GM20431 (cell line): Measurements from ENCODE around the gene BRD3OS.

Experiments
- in situ Hi-C: fragments of 300-500 bp; cut with MseI, MboI; formaldehyde crosslinking; loops from one replicate; pipeline ENCODE4 v1.15.0; 2020; ENCODE audit warnings: low sequenced_read_pairs; ENCODE audit not compliant: unreplicated experiment

Gene BRD3OS, protein sequence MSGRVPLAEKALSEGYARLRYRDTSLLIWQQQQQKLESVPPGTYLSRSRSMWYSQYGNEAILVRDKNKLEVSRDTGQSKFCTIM

DNA sequence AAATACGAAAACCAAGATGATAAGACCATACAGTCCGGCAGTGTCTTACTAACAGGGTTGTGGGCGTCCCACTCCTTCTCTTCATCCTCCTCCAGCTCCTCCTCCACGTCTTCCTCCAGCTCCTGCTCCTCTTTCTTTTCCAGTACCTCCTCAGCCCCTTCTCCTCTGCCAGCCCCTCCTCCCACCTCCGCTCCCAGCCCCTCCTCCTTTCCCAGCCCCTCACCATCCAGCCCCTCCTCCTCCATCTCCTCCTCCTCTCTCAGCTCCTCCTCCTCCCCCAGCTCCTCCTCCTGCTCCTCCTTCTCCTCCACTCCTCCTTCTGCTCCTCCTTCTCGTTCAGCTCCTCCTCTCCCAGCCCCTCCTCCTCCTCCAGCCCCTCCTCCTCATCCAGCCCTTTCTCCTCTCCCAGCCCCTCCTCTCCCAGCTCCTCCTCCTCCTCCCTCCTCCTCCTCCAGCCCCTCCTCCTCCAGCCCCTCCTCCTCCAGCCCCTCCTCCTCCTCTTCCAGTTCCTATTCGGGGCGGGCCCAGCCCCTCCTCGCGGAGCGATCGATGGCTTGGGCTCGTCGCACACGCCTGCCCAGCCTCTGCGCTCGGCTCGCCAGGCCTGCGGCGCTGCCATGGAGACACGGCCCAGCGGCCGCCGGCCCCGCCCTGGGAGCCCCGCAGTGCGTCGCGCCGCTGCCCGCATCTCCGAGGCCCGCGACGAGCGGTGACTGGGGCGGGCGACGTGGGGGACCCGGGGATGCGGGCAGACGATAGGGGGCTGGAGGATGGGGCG is at the start of gene BRD3OS:
Gene BRD3OS (plus strand): TSS at position 654 of the 778 bp plus-strand sequence. CDS start 1,267 bp downstream, outside the sequence.
- in situ Hi-C loops, result no loop called here

DNA sequence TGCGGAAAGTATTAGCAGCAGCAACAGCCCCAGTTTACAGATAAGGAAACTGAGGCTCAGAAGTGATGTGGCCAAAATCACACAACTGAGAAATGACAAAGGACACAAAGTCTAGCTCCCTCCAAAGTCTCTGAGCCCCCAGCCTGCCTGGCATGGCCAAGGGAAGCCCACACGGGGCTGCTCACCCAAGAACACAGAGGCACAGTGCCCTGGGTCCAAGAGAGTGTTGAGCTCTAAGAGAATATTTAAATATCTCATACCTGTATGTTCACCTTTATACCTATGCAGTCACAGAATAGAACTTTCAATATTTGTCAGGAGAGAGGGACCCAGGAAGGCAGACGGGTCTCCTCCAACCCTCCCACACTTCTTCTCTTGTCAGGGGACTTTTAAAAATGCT is 49.8 kb upstream of the BRD3OS start:
- in situ Hi-C loops, result no loop called here

GRCh38 chr9:133976191-133976861 is 49.0 kb upstream of the BRD3OS start:
- in situ Hi-C loops, result no loop called here

DNA sequence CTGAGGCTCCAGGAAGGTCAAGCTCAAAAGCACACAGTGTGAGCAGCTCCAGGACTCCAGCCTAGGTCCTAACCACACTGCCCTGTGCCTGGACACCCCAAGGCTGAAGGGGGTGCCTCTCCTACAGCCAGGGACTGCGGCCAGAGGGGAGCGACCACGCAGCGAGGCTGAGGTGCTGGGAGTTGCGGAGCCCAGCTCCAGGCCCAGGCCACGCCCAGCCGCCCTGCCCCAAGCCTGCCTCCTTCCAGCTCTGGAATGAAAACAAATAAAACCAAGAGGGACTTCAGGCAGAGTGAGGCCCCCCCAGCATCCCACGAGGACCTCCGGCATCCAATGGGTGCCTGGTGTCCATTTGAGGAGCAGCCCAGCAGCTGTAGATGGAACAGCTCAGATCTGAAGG is 48.4 kb upstream of the BRD3OS start:
- in situ Hi-C loops, result no loop called here

GRCh38 chr9:133977421-133978201 is 47.7 kb upstream of the BRD3OS start:
- in situ Hi-C loops, result no loop called here

DNA sequence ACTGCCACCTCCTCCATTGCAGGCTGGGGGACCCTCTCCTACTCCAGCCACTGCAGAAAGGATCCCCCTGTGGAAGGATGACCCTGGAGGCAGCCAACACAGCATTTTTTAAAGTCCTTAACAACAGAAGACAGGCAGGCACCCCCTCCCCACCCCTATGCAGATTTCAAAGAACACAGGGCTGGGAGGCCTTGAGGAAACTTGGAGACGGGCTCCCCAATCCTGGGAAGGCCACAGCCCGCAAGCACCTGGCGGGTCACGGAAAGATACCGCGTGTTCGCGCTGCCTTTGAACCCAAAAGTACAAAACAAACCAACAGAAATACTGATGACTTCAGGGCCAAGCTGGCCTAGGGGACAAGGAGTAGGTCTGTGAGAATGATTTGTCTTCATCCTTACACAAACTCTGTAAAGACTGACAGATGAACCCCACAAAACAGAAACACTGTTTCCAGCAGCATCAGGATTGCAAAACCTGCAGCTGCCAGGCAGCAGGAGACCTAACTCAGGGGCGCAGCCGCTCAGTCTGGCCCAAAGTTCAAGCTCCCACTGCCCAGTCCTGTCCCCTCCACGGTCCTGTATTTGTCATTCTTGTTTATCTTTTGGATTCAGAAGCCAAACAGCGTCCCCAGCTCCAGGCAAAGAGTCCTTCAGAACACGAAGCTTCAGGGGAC is 46.9 kb upstream of the BRD3OS start:
- in situ Hi-C loops, result no loop called here

GRCh38 chr9:133978899-133979272 is 46.4 kb upstream of the BRD3OS start:
- in situ Hi-C loops, result no loop called here

DNA sequence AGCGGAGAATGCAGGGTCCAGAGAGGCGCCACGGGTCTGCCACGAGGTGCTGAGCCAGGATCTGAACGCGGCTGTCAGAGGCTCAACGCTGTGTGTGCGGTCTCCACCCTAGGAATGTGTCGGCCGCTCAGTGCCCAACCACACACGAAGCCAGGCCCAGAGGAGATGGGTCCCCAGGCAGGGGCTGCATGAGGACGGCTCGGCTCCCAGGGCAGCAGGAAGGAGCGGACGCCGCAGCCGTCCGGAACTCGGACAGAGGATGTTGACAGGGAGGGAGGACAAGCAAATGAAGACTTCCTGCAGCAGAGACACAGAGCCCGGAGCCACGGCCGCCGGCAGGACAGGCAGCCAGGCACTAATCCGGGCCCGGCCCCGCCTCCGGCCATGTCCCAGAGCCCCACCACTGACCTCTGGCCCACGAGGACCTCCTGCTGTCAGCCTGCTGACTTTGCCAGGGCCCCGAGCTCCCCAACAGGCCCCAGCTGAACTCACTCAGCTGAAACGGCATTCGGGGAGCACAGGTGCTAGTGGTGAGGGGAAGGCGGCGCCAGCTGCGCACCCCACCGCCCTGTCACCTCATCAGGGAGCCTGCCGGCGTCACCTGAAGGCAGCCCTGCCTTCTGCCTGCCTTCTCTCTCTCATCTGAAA is 45.9 kb upstream of the BRD3OS start:
- in situ Hi-C loops, result no loop called here

DNA sequence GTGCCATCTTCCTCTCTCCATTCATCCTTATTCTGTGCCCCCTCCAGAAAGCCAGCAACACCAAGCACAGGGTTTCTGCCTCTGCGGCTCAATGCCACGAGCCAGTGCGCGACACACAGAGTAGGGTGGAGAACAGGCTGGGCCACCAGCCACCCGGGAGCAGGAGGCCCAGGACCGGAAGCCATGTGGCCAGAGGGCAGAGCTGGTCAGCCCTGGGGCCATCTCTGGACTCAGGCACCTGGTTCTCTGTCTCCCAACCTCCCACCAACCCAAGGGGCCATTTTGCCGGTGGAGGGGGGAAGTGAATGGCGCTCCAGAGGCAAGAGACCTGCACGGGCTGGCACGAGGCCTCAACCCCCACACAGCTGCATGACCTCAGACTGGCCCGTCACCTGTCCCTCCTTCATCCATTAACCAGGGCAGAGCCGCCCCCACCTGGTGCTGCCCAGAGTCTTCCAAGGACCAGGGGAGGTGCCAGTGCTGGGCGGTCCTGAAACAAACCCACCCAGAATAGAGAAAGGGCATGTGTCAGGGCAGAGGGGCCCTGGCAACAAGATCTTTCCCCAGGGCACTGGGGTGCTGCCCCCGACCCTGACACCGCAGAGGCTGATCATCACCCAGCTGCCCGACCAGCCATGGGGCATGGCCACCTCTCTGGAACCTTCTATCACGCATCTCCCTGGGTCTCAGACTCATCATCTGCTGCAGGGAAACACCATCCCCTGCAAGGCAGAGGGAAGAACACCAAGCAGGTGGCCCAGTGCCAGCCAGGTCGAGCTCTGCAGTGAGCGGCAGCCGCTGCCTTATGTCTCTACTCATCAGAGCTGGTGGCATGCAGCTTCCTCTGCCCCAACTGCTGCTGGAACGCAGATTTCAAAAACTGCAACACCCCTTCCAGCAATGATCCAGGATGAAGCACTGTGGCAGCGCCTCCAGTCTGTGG is 45.1 kb upstream of the BRD3OS start:
- in situ Hi-C loops, result no loop called here

DNA sequence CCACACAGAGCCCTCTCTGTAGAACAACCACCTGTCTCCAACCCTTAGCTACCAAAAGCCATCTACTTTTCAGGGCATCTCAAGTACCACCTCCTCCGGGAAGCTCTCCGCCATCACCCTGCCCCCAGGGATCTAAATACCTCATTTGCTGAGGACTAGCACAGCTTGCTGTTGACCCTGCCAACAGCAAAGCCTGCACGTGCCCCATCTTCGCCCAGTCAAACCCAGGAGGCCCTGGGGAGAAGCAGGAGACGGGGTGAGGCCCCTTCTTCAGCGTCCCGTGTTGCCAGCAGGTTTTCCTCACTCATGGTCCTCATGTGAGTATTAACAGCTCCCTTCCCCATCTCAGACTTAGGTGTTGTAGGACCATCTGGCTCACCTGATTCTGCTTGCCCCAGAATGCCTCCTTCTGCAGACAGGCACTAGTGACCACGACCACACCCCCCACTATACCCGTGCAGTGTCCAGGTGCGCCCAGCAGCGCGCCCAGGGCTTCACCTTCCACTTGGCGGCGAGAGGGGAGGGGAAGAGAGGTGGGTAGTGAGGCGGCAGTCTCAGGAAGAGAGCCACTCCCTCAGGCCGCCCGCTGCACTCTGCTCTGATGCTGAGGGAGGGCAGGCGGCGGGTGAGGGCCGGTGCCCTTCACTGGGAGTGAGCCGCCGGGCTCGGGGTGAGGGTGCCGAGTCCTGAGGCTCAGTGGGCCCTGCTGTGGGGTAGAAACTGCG is 44.3 kb upstream of the BRD3OS start:
- in situ Hi-C loops, result no loop called here

- in situ Hi-C loops, result no loop called here
These were observed 43.7 kb upstream of the BRD3OS start for GRCh38 chr9:133981589-133981957.

DNA sequence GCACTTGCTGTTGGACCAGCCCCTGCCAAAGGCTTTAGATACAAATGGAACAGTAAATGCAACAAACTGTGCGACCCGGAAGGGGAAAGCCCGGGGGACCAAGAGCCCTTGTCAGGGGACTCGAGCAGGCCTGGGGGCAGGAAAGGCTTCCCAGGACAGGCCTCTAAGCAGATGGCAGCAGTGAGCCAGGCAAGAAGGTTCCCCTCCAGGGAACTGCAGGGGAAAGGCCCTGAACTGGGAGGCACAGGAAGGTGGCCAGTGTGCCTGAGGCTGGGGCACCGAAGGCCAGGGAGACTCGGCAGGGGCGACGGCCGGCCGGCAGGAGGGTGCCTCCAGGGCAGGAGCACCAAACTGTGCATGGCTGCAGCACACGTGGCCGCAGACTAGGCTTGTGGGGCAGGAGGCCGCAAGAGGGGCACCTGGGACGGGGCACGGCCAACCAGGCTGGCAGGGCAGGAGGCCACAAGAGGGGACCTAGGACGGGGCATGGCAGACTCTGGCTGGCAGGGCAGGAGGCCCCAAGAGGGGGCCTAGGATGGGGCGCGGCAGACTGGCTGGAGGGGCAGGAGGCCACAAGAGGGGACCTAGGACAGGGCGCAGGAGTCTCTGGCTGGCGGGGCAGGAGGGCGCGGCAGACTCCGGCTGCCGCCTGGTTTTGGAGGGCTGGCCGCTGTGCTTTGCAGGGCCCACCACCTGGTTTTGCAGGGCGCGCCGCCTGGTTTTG is 43.2 kb upstream of the BRD3OS start:
- in situ Hi-C loops, result no loop called here

DNA sequence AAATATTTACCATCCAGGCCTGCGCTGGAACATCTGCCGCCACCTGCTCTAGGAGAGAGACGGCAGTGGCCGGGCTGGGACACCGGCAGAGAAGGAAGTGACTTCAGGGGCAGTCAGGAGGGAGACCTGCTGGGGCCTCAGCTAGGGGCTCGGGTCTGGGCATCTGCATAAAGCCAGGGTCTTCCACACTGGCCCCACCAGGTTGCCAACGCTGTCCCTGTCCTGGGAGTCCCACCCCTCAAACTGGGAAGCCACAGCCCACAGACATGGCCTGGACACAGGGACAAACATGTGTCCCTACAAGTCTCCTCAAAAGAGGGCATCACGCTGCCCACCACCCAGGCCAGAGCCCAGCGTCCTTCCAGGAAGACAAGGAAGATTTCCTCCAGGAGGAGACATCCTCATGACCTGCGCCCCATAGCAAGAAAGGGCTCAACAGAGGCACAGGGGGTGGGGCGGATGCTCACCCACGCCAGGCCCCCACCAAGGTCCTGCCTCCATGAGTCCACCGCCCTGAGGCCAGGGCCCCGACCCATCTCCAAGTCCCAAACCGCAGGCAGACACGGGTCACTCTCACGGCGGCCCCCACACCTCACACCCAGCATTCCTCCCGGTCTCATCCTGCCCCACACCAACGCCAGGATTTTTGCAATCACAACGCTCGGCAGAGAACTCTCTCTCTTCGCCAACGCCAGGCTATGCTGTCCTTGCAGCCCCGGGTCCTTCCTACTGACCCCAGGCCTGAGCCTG is 42.1 kb upstream of the BRD3OS start:
- in situ Hi-C loops, result no loop called here

DNA sequence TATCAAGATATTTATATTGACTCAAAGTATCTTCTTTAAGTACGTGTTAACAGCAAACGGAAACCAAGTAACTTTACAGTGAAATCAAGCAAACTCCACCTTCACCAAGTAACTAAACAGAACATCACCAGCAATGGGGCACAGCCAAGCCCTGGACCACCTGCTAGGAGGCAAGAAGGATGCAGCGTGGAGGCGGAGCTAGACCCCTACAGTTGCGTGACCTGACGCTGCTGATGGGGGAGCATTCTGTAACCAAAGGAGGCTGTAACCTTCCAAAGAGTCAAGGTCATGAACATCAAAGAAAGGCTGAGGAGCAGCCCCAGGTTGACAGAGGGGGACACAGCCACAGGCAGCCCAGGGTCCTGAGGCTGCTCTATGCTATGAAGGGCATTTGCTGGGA is 39.2 kb upstream of the BRD3OS start:
- in situ Hi-C loops, result no loop called here

DNA sequence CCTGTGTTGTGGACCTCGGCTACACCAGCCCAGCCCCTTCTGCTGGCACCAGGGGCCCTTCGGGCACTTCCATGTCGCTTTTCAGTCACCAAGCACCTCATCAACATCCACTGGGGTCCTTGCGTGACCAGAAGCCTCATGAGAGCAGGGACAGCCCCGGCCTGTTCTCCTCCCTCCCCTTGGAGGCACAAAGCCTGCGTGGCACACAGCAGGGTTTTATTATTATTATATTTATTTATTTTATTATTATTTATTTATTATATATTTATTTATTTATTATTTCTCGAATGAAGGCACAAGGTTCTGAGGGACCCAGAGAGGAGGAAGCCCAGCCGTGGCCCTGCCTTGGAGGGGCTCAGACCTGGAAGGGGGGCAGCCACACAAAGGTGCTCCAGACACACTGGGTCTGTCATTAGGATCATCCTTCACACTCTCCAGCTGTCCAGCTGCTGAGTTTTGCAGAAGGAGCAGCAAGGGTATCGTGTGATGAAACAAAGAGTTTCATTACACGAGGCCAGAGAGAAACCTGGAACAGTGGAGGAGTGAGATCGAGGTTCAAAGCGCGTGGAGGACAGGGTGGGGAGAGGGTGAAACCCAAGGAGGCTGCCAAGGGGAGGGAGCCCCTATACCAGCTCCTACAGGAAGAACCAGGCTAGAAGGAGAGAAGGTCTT is 38.4 kb upstream of the BRD3OS start:
- in situ Hi-C loops, result no loop called here

DNA sequence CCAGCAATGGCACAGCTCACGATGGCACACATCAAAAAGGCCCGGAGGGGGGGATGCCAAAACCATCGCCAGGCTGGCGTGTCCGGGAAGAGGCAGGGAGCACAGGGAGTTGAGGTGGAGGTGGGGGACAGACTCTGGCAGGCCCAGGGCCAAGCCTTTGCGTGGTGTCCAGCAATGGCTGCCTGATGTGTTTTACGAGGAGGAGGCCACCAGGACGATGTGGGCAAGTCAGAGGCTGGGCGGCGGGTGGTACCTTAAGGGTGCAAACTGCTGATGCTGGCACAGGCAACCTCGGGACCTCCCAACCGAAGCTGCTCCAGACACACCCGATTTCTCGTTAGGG is 37.9 kb upstream of the BRD3OS start:
- in situ Hi-C loops, result no loop called here
